Right renal pelvis (tissue), 4 donors: ENCODE results near the gene WDR37. TPM values are rescaled to one million over a fixed set of nuclear protein-coding genes. Genes with fewer than 3 reads are reported as not detected.

Source experiments
- DNase-seq, 4 donors: peaks; one replicate each; pipeline ENCODE4 v3.0.0-alpha.2; 2013; ENCODE audit warnings: low read depth in 4 of 4, low spot score in 3 of 4, missing footprints in 1 of 4
- polyA plus RNA-seq, 4 donors: library from polyadenylated mRNA; unstranded; fragments of 120-200 nt; gene quantifications; one replicate each; pipeline ENCODE4 v1.2.1, GENCODE V29; 2013; ENCODE audit not compliant: insufficient read length in 4 of 4

The WDR37 gene
- polyA plus RNA-seq, 4 donors: 14.7 to 17.8 (median 16.8) TPM

DNA sequence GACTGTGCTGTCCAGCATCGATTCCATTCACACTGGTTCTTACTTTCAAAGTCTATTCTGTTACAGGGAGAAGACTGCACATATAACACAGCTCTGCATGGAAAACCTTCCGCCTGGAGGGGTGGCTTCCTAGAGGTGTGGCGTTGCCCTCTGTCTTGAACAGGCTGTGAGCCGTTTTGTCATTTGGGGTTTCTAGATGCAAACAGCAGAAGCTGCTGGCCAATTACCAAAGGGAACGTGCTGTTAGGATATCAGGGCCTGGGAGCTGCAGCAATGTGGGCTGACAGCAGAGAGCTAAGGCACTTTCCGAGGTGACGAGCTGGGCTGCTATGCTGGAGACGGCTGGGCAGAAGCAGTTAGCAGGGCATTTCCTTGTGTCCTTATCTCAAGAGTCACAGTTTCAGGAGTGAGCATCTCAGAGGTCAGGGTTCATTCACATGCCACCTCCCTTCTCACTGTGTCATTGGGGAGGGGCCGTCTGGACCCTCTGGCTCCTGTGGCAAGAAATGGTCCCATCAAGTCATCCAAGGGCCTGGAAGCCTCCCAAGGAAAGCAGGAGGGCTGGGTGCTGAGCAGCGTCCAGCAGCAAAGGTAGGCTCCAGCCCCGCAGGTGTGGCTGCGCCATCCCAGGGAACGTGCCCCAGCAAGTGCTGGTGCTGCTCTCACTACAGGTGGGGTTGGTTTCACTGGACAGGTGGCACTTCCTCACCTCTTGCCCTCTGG is 106.5 kb downstream of the WDR37 start:
- DNase-seq: no peak

DNA sequence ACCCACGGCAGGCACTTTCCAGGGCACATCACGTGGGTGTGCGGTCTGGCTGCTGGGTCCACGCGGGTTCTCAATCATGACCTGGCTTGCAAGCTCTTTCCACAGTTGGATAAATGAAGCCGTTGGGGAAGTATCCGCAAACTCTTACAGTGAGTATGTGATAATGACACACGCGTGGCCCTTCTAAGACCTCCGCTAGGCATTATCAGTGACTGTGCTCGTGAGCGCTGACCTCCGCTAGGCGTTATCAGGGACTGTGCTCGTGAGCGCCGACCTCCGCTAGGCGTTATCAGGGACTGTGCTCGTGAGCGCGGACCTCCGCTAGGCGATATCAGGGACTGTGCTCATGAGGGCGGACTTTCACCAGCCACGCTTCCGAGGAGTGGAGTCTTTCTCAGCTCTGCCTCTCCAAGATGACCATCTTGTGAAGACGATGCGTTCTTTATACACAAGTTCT is 107.0 kb downstream of the WDR37 start:
- no peak for DNase-seq

DNA sequence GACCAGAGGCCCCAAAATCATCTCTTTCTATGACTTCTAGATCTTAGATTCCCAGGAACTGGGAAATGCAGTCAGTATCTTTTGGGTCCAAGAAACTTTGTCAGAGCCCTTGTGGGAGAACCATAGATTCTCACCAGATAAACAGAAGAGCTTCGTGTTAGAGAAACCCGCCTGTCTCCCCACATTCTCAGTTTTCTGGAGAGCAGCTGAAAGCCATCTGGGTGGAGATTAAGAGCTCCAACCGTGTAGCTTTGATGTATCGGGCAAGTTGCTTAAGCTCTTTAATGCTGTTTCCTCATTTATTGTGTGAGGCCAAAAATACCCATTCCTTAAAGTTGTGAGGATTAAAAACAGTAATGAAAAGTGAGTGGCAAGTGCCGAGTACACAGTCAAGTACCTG is 107.6 kb downstream of the WDR37 start:
- no peak for DNase-seq

DNA sequence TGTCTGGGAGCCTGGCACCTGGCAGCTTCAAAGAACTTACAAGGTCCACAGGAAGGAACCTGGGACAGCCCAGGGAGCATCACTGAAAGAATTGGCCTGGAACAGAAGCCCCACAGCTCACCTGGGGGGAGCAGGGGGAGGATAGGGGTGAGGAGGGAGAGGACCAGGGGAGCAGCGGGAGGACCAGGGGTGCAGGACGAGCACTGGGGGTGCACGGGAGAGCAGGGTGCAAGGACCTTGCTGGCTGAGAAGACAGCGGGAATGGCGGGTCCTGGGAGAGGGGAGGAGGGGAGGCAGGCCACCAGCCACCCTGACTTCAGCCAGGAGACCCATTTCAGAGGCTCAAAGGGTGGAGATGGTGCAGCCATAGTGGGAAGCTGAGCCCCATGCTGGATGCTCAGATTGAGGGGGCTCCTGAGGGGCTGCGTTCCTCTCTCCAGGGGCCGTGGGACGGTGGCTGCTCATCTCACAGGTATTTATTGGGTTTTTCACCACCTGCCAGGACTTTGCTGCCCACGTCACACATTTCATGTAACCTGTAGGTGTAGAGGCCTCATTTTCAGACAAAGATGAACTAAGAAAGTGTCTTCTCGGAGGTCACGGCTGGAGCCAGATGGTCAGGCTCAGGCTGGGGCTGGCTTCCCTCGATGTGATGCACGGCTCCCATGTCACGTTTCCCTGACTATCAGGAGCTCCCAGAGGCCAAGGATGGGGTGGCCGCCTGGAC is 110.1 kb downstream of the WDR37 start:
- DNase-seq: no peak

GRCh38 chr10:1166828-1167275 is 110.7 kb downstream of the WDR37 start:
- DNase-seq: no peak

- DNase-seq: no peak
These were observed 112.6 kb downstream of the WDR37 start for GRCh38 chr10:1168763-1169162.

GRCh38 chr10:1169186-1169885 is 113.2 kb downstream of the WDR37 start:
- no peak for DNase-seq

DNA sequence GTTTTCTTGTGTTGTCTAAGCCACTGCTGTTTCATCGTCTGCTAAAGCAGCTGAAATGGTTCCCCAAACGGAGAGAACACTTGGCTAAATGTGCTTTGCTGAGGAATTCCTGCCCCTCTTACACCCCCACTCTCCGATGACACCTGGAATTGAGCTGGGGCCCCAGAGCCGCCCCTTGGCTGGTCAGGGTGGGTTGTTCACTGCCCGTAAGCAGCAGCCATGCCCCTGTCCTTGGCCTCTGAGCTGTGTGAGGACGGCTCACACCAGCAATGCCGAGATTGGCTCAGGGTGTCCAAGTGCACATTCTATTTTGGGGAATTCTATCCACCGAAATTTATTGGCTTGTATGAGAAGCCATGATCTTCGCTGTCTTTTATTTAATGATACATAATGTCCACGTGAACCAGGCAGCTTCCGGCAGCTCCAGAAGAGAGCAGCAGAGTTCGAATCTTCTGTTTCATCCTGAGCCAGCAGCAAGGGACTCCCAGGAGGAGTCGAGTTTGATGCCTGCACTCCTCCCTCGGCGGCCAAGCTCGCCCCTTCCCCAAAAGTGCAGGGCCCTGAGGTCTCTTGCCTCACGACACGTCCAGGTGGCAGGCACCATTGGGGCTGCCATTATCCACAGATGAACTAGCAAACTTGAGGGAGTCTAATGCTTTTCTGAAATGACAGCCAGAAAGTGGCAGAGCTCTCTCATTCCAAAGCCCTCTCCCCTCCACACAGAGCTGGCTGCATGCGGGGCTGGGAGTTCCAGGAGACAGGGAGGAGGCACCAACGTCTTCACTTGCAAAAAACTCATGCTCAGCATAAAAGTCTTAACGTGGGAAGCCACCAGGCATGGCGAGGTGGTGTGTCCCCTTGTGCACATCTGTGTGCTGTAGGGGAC is 114.0 kb downstream of the WDR37 start:
- DNase-seq: no peak

- no peak for DNase-seq
These were observed 114.6 kb downstream of the WDR37 start for GRCh38 chr10:1170867-1171180.

GRCh38 chr10:1171182-1171581 is 115.0 kb downstream of the WDR37 start:
- no peak for DNase-seq

DNA sequence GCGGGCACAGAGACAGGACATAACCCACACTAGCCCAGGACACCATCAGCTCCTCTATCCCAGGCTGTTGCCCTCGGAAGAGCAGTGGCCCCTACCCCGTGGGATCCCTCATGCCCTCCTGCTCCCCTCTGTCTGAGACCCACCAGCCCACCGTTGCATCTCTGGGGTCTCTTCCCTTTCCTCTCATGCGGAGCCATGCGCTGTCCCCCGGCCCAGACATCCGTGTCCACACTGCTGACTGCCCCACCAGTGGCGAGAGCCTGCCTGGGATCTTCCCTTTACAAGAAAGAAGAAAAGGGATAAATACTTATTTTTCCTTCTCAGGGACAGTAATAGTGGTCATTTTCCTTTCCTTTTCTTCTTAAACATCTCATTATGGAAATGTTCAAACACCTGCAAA is 115.4 kb downstream of the WDR37 start:
- no peak for DNase-seq

GRCh38 chr10:1172256-1172984 is 116.2 kb downstream of the WDR37 start:
- no peak for DNase-seq

DNA sequence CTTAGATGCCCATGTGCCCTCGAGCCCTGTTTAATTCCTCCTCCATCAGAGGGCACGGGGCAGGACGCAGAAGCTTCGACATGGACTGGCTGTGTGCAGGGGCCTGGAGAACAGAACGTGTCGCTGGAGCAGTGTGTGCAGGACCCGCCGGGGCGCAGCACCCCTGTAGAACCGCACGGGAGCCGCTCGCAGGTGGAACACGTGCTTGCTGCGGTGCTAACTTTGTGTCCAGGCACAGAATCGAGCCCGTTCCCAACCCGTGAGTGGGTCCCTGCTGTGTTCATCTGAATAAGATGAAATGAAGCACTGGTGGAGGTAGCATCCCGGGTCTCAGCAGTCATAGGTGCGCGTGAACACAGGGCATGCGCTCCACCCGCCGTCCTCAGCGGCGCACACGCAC is 116.9 kb downstream of the WDR37 start:
- DNase-seq: no peak

GRCh38 chr10:1174022-1174421 is 117.8 kb downstream of the WDR37 start:
- DNase-seq: no peak

GRCh38 chr10:1175956-1176565 is 119.9 kb downstream of the WDR37 start:
- DNase-seq: no peak

- no peak for DNase-seq
These were observed 121.8 kb downstream of the WDR37 start for GRCh38 chr10:1177936-1178335.

- no peak for DNase-seq
These were observed 122.3 kb downstream of the WDR37 start for GRCh38 chr10:1178506-1178905.

DNA sequence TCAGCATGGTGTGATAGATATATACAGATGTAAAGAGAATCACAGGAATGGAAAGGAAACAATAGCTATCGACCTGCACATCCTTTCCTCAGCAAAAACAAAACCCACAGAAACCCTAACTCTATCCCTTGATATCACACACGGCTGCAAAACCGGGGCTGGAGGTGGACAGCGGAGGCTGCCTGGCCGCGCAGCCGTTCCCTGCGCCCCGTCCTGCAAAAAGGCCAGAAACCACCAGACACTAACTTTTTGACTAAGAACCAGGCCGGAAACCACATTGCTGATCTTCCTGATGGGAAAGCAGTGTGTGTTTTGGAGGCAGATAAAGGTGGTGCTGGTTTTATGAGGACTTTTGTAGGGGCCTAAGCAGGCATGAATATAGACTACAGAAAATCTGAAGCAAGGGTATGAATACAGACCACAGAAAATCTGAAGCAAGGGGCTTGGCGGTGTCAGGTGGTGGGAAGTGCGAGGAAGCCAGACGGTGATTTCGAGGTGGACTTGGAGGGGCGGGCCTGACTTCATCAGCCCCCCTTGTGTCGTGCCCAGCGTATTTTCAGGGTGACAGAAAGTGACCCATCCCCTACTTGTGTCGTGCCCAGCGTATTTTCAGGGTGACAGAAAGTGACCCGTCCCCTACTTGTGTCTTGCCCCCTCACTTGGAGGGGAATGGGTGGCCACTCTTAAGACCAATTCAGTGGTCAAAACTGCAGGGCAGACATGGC is 123.3 kb downstream of the WDR37 start:
- no peak for DNase-seq
